ENCODE data around the gene RHBG.

Gene RHBG

DNA sequence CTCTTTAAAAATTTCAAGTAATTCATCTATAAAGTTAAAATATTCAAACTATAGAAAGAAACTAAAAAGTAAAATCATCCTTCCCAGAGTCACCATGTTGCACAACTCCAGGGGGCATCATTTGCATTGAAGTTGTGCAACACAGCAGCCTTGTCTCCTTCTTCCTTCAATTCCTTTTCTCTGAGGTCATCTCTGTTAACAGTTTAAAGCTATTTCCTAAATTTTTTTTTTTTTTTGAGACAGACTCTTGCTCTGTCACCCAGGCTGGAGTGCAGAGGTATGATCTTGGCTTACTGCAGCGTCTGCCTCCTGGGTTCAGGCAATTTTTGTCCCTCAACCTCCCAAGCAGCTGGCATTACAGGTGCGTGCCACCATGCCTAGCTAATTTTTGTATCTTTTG, 7.1 kb downstream of the RHBG start:
- 56 to 88% methylated on average over 1 to 2 of the region's 2 CpGs for WGBS, 2 experiments (ENCODE audit: insufficient coverage in 2 of 2)
- H3K36me3 ChIP-seq (ENCODE audit: control insufficient read depth, insufficient read depth, low read length): no peaks in the 10 kb centered on the region
- peaks cover 24% of the 10 kb centered on the region for H3K4me1 ChIP-seq (ENCODE audit: control insufficient read depth, insufficient read depth, low read length, poor library complexity, severe bottlenecking)

GRCh38 chr1:156376958-156377919, 8.2 kb downstream of the RHBG start:
- WGBS, 2 experiments (ENCODE audit: insufficient coverage in 2 of 2): 88 to 93% methylated on average over 19 of the region's 20 CpGs
- Histone ChIP-seq H3K27ac (ENCODE audit: low read depth, low read length, severe bottlenecking) (no peak overlapping the region), H3K4me1 (ENCODE audit: control insufficient read depth, insufficient read depth, low read length, poor library complexity, severe bottlenecking) (peaks cover 16% of the 10 kb centered on the region), H3K9me3 (ENCODE audit: control insufficient read depth, low read length) (no peaks in the 10 kb centered on the region), H3K36me3 (ENCODE audit: control insufficient read depth, insufficient read depth, low read length) (no peaks in the 10 kb centered on the region), H3K4me3 (ENCODE audit: extremely low read depth, insufficient read depth, low read length, poor library complexity, severe bottlenecking) (no peak overlapping the region)

More for the DNA sequence above, 7.1 kb downstream of the RHBG start:
- Histone ChIP-seq H3K9me3 (ENCODE audit: control insufficient read depth, low read length) (no peaks in the 10 kb centered on the region), H3K27ac (ENCODE audit: low read depth, low read length, severe bottlenecking) (no peak overlapping the region), H3K4me3 (ENCODE audit: extremely low read depth, insufficient read depth, low read length, poor library complexity, severe bottlenecking) (no peak overlapping the region)

DNA sequence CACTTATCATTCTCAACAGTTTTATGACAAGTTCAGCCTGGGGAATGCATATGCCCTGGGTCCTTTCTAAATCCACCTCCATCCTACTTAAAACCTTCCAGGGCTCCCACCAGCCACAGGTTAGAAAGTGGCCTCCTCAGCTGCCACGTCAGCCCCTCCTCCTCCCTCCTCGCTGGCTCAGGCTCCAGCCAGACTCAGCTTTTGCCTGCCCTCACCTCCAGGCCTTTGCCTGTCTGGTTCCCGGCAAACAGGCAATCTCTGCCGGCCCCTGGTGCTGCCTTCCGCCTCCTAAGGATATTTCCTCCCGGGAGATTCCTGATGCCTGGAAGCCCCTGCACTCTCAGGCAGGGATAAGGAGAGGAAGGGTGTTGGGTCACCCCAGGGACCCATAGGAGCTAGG, 9.5 kb downstream of the RHBG start:
- Histone ChIP-seq H3K36me3 (ENCODE audit: control insufficient read depth, insufficient read depth, low read length) (no peaks in the 10 kb centered on the region), H3K27ac (ENCODE audit: low read depth, low read length, severe bottlenecking) (no peak overlapping the region), H3K4me3 (ENCODE audit: extremely low read depth, insufficient read depth, low read length, poor library complexity, severe bottlenecking) (no peak overlapping the region), H3K9me3 (ENCODE audit: control insufficient read depth, low read length) (no peaks in the 10 kb centered on the region), H3K4me1 (ENCODE audit: control insufficient read depth, insufficient read depth, low read length, poor library complexity, severe bottlenecking) (peaks cover 15% of the 10 kb centered on the region)
- 76 to 82% methylated on average over 4 to 5 of the region's 6 CpGs for WGBS, 2 experiments (ENCODE audit: insufficient coverage in 2 of 2)

DNA sequence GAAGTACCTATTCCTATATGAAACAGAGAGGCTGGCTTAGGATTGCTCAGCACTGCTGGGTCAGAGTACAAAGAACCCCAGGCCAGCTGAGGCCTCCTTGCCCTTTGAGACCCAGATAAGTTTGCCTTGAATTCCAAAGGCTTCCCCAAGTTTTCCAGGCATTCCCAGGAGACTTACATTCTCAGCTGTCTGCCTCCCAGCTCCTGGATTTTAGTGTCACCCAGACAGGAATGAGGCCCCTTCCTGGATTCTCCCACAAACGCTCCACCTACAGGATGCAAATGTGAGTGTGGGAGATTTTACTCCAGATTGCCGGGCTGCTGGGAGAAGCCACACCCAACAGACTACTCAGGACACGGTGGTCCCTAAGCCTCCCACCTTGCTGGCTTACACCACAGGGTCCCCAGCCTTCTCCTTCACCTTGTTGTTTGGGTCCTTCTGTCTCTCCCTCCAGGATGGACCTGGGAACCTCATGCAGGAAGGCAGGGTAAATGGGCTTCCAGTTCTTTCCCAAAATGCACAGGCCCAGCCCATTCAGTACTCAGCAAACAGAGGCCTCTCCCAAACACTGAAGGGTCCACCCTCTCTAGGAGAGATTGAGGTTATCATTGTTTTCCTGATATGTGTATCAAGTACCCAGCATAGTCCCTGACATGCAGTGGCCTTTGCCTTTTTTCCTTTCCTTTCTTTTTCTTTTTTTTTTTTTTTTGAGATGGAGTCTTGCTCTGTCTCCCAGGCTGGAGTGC, 10.6 kb downstream of the RHBG start:
- Histone ChIP-seq H3K4me1 (ENCODE audit: control insufficient read depth, insufficient read depth, low read length, poor library complexity, severe bottlenecking) (peaks cover 8% of the 10 kb centered on the region), H3K36me3 (ENCODE audit: control insufficient read depth, insufficient read depth, low read length) (no peaks in the 10 kb centered on the region), H3K27ac (ENCODE audit: low read depth, low read length, severe bottlenecking) (no peak overlapping the region), H3K4me3 (ENCODE audit: extremely low read depth, insufficient read depth, low read length, poor library complexity, severe bottlenecking) (no peak overlapping the region), H3K9me3 (ENCODE audit: control insufficient read depth, low read length) (no peaks in the 10 kb centered on the region)
- 14 to 25% methylated on average over 1 to 2 of the region's 3 CpGs for whole genome bisulfite sequencing, 2 experiments (ENCODE audit: insufficient coverage in 2 of 2)

DNA sequence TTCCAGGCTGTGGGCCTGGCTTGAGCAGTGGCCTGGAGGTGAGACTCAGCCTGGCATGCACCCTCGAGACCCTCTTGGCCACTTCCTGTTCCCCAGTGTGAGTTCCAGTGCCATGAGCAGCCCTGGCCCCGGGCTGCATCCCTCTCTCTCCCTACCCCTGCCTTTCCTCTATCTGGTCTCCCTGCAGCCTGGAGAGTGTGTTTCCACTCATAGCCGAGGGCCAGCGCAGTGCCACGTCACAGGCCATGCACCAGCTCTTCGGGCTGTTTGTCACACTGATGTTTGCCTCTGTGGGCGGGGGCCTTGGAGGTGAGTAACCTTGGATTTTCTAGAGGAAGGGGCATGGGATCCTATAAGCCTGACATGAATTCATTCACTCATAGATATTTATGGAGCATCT, 13.6 kb downstream of the RHBG start:
- Histone ChIP-seq H3K4me1 (ENCODE audit: control insufficient read depth, insufficient read depth, low read length, poor library complexity, severe bottlenecking) (peaks cover 14% of the 10 kb centered on the region), H3K27ac (ENCODE audit: low read depth, low read length, severe bottlenecking) (no peak overlapping the region), H3K36me3 (ENCODE audit: control insufficient read depth, insufficient read depth, low read length) (no peaks in the 10 kb centered on the region), H3K4me3 (ENCODE audit: extremely low read depth, insufficient read depth, low read length, poor library complexity, severe bottlenecking) (no peak overlapping the region), H3K9me3 (ENCODE audit: control insufficient read depth, low read length) (no peaks in the 10 kb centered on the region)
- 65 to 66% methylated on average over 5 to 7 of the region's 7 CpGs for WGBS, 2 experiments (ENCODE audit: insufficient coverage in 2 of 2)

DNA sequence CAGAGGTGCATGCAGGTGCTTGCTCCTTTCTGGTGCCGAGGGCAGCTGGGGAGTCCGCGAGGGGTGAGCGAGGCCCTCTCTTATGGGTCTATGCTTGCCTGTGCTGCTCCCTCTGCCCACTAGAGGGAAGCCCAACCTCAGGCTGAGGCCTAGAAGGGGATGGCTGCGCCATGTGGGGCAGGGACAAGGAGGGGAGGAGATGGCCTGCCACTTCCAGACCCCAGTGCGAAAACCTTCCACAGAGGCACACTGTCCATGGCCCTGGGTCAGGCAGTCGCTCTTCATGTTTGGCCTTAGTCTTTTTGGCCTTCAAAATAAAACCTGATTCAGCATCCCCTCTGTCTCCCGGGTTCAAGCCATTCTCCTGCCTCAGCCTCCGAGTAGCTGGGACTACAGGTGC, 14.0 kb downstream of the RHBG start:
- H3K4me1 ChIP-seq (ENCODE audit: control insufficient read depth, insufficient read depth, low read length, poor library complexity, severe bottlenecking): peaks cover 17% of the 10 kb centered on the region
- H3K4me3 ChIP-seq (ENCODE audit: extremely low read depth, insufficient read depth, low read length, poor library complexity, severe bottlenecking): no peak overlapping the region
- 30 to 37% methylated on average over 6 to 8 of the region's 9 CpGs for WGBS, 2 experiments (ENCODE audit: insufficient coverage in 2 of 2)
- no peaks in the 10 kb centered on the region for H3K36me3 ChIP-seq (ENCODE audit: control insufficient read depth, insufficient read depth, low read length)
- H3K9me3 ChIP-seq (ENCODE audit: control insufficient read depth, low read length): no peaks in the 10 kb centered on the region
- H3K27ac ChIP-seq (ENCODE audit: low read depth, low read length, severe bottlenecking): no peak overlapping the region

GRCh38 chr1:156384007-156384406, 15.0 kb downstream of the RHBG start:
- H3K27ac ChIP-seq (ENCODE audit: low read depth, low read length, severe bottlenecking): no peak overlapping the region
- H3K4me3 ChIP-seq (ENCODE audit: extremely low read depth, insufficient read depth, low read length, poor library complexity, severe bottlenecking): no peak overlapping the region
- no peaks in the 10 kb centered on the region for H3K9me3 ChIP-seq (ENCODE audit: control insufficient read depth, low read length)
- no peaks in the 10 kb centered on the region for H3K36me3 ChIP-seq (ENCODE audit: control insufficient read depth, insufficient read depth, low read length)
- H3K4me1 ChIP-seq (ENCODE audit: control insufficient read depth, insufficient read depth, low read length, poor library complexity, severe bottlenecking): peaks cover 24% of the 10 kb centered on the region
- 94 to 100% methylated on average over 3 of the region's 3 CpGs for WGBS, 2 experiments (ENCODE audit: insufficient coverage in 2 of 2)

DNA sequence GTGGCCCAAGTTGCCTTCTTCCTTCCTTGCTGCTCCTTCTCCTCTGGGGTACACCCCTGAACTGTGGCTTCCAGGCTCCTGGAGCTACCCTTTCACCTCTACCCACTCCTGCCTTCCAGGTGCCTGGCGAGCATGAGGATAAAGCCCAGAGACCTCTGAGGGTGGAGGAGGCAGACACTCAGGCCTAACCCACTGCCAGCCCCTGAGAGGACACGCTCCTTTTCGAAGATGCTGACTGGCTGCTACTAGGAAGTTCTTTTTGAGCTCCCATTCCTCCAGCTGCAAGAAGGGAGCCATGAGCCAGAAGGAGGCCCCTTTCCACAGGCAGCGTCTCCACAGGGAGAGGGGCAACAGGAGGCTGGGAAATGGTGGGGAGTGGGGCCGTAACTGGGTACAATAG, 15.6 kb downstream of the RHBG start:
- WGBS, 2 experiments (ENCODE audit: insufficient coverage in 2 of 2): 94 to 100% methylated on average over 4 of the region's 5 CpGs
- Histone ChIP-seq H3K4me1 (ENCODE audit: control insufficient read depth, insufficient read depth, low read length, poor library complexity, severe bottlenecking) (peaks cover 22% of the 10 kb centered on the region), H3K36me3 (ENCODE audit: control insufficient read depth, insufficient read depth, low read length) (no peaks in the 10 kb centered on the region), H3K27ac (ENCODE audit: low read depth, low read length, severe bottlenecking) (no peak overlapping the region), H3K4me3 (ENCODE audit: extremely low read depth, insufficient read depth, low read length, poor library complexity, severe bottlenecking) (no peak overlapping the region), H3K9me3 (ENCODE audit: control insufficient read depth, low read length) (no peaks in the 10 kb centered on the region)

DNA sequence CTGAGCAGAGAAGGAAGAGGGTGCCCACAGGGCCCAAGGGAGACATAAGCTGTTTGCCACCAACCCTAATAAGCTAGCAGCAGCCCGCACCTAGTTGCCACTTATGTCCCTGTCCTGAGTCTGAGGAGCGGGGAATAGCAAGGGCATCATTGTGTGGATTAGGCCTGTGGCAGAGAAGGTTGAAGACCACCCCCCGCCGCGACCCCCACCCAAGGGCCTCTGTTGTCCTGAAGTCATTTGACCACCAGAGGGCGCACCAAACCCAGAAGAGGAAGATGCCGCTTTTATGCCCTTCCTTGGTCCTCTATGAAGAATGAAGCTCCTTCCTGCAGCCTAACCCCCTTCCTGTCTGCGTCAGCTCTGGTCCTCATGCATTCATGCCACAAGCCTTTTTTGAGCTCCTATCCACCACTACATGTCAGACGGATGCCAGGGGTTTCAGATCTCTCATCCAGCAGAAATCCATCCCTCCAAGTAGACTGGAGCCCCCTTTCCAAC, 16.6 kb downstream of the RHBG start:
- 13 to 23% methylated on average over 3 to 9 of the region's 9 CpGs for WGBS, 2 experiments (ENCODE audit: insufficient coverage in 2 of 2)
- Histone ChIP-seq H3K27ac (ENCODE audit: low read depth, low read length, severe bottlenecking) (no peak overlapping the region), H3K4me1 (ENCODE audit: control insufficient read depth, insufficient read depth, low read length, poor library complexity, severe bottlenecking) (peaks cover 21% of the 10 kb centered on the region), H3K4me3 (ENCODE audit: extremely low read depth, insufficient read depth, low read length, poor library complexity, severe bottlenecking) (no peak overlapping the region), H3K36me3 (ENCODE audit: control insufficient read depth, insufficient read depth, low read length) (no peaks in the 10 kb centered on the region), H3K9me3 (ENCODE audit: control insufficient read depth, low read length) (no peaks in the 10 kb centered on the region)

GRCh38 chr1:156386134-156386901, 17.3 kb downstream of the RHBG start:
- WGBS, 2 experiments (ENCODE audit: insufficient coverage in 2 of 2): 90 to 96% methylated on average over 2 to 3 of the region's 6 CpGs
- no peak overlapping the region for H3K4me3 ChIP-seq (ENCODE audit: extremely low read depth, insufficient read depth, low read length, poor library complexity, severe bottlenecking)
- peaks cover 23% of the 10 kb centered on the region for H3K4me1 ChIP-seq (ENCODE audit: control insufficient read depth, insufficient read depth, low read length, poor library complexity, severe bottlenecking)
- no peaks in the 10 kb centered on the region for H3K36me3 ChIP-seq (ENCODE audit: control insufficient read depth, insufficient read depth, low read length)
- H3K27ac ChIP-seq (ENCODE audit: low read depth, low read length, severe bottlenecking): no peak overlapping the region
- no peaks in the 10 kb centered on the region for H3K9me3 ChIP-seq (ENCODE audit: control insufficient read depth, low read length)
